ENCODE results near the gene CAMTA2.

DNA sequence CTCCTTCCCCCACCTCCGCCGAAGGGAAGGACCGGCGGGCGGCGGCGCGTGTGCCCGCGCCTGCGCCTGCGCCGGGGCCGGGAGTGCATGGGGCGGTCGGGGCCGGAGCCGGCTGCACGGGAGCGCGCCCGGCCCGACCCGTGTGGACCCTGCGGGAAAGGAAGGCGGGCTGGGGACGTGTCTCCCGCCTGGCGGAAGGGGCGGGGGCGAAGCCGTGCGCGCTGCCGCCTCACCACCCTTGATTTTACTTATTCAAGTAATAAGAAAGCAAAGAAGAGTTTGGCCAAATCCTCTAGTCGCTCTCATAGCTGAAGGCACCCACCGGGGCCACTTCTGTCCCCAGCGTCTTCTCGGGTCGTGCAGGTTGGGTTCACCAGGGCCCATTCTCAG lies 38.5 kb downstream of the CAMTA2 start:
- TF ChIP-seq, protein P1, sequence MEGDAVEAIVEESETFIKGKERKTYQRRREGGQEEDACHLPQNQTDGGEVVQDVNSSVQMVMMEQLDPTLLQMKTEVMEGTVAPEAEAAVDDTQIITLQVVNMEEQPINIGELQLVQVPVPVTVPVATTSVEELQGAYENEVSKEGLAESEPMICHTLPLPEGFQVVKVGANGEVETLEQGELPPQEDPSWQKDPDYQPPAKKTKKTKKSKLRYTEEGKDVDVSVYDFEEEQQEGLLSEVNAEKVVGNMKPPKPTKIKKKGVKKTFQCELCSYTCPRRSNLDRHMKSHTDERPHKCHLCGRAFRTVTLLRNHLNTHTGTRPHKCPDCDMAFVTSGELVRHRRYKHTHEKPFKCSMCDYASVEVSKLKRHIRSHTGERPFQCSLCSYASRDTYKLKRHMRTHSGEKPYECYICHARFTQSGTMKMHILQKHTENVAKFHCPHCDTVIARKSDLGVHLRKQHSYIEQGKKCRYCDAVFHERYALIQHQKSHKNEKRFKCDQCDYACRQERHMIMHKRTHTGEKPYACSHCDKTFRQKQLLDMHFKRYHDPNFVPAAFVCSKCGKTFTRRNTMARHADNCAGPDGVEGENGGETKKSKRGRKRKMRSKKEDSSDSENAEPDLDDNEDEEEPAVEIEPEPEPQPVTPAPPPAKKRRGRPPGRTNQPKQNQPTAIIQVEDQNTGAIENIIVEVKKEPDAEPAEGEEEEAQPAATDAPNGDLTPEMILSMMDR (conservative IDR thresholded peaks at IDR 0.05; ENCODE audit: low read length): no peak
- TF ChIP-seq EZH2phosphoT487 (IDR thresholded peaks at IDR 0.05; ENCODE audit: borderline replicate concordance, low read depth, low read length): no peak
